K562 (cell line): Measurements from ENCODE around the gene BTBD16. TPM values are rescaled to one million over a fixed set of nuclear protein-coding genes. Genes with fewer than 3 reads are reported as not detected.

Experiments used
- ATF1 ChIP-seq, 2 experiments: fragments of 450-650 bp in 1 of 2; IDR thresholded peaks; 2 replicates each; pipeline ENCODE4 v1.6.1; 2016; ENCODE audit warnings: missing compliant biosample characterization in 1 of 2, missing genetic modification characterization in 1 of 2
- E2F6 ChIP-seq, 2 experiments: IDR thresholded peaks; 2 replicates each; pipeline ENCODE4 v1.6.1; 2011; ENCODE audit warnings: borderline replicate concordance in 1 of 2, control low read depth in 1 of 2, low read depth in 1 of 2, low read length in 1 of 2, mild to moderate bottlenecking in 1 of 2, mixed read lengths in 1 of 2, moderate library complexity in 1 of 2; ENCODE audit not compliant: insufficient read depth in 1 of 2, insufficient read length in 1 of 2, poor library complexity in 1 of 2, severe bottlenecking in 1 of 2; ENCODE audit errors: extremely low read depth in 1 of 2
- HCFC1 ChIP-seq: IDR thresholded peaks from 2 replicates; pipeline ENCODE4 v1.6.1; 2012; ENCODE audit warnings: low read depth, low read length, improper control_type of control experiment
- IRF1 ChIP-seq: sonication (generic); formaldehyde crosslinking; IDR thresholded peaks from 2 replicates; pipeline ENCODE4 v1.8.0; 2022; ENCODE audit warnings: missing genetic modification reagents, mild to moderate bottlenecking, borderline replicate concordance
- KDM4B ChIP-seq, 2 experiments: fragments of 450-650 bp in 1 of 2; sonication (generic) in 1 of 2; IDR thresholded peaks; 2 replicates each; pipeline ENCODE4 v1.6.1; 2016 to 2017; ENCODE audit warnings: borderline replicate concordance in 2 of 2, antibody characterized with exemption in 1 of 2, low read depth in 1 of 2, mild to moderate bottlenecking in 1 of 2
- NBN ChIP-seq: fragments of 450-650 bp; IDR thresholded peaks from 2 replicates; pipeline ENCODE4 v1.6.1; 2016; ENCODE audit warnings: low read depth, mild to moderate bottlenecking
- POLR2G ChIP-seq: fragments of 200-400 bp; formaldehyde crosslinking; IDR thresholded peaks from 2 replicates; pipeline ENCODE4 v1.6.1; 2017; ENCODE audit warnings: low read depth, mild to moderate bottlenecking, antibody characterized with exemption, low read length, moderate library complexity
- POU5F1 ChIP-seq: fragments of 150-350 bp; IDR thresholded peaks from 2 replicates; pipeline ENCODE4 v1.6.1; 2014; ENCODE audit warnings: borderline replicate concordance, low read length, low read depth, mild to moderate bottlenecking; ENCODE audit not compliant: partially characterized antibody
- RFX5 ChIP-seq: IDR thresholded peaks from 2 replicates; pipeline ENCODE4 v1.6.1; 2011; ENCODE audit warnings: low read depth, mild to moderate bottlenecking, improper control_type of control experiment, low read length
- TARDBP ChIP-seq: fragments of 450-650 bp; IDR thresholded peaks from 2 replicates; pipeline ENCODE4 v1.6.1; 2016
- TSHZ1 ChIP-seq: fragments of 250-450 bp; sonication (Bioruptor Pico); IDR thresholded peaks from 2 replicates; pipeline ENCODE4 v1.4.0; 2020; ENCODE audit warnings: mild to moderate bottlenecking, moderate library complexity
- ZEB2 ChIP-seq: fragments of 450-650 bp; IDR thresholded peaks from 2 replicates; pipeline ENCODE4 v1.6.1; 2016
- ZFX ChIP-seq: sonication (generic); formaldehyde crosslinking; IDR thresholded peaks from 2 replicates; pipeline ENCODE4 v1.8.0; 2022; ENCODE audit warnings: mild to moderate bottlenecking, missing genetic modification reagents, moderate library complexity
- polyA plus RNA-seq, 8 experiments: library from polyadenylated mRNA; depleted of rRNA in 4 of 8; stranded (reverse) in 5 of 8; unstranded in 3 of 8; fragments of >200 nt; fragmentation: Nextera tagmentation in 2 of 8; fragmentation: Illumina TruSeq in 1 of 8; extraction: Ambion mirVana in 2 of 8; extraction: Trizol in 1 of 8; gene quantifications; 2 replicates each; pipeline versions ENCODE4 v1.2.1 to v1.2.3, GENCODE V29; 2011 to 2014; ENCODE audit warnings: inconsistent platforms in 1 of 8, missing spikeins in 1 of 8
- total RNA-seq, 7 experiments: library from RNA; depleted of rRNA in 6 of 7; stranded (reverse); fragments of >200 nt in 6 of 7; fragmentation: Illumina TruSeq in 2 of 7; extraction: Trizol in 2 of 7; gene quantifications; 2 replicates each; pipeline versions ENCODE4 v1.2.1 to v1.2.3, GENCODE V29; 2011 to 2021; ENCODE audit warnings: low replicate concordance in 1 of 7
- TF ChIP-seq, protein P1 (sequence below): sonication (generic); formaldehyde crosslinking; IDR thresholded peaks from 2 replicates; pipeline ENCODE4 v1.4.0; 2020; ENCODE audit warnings: mild to moderate bottlenecking, missing genetic modification reagents
- TF ChIP-seq, protein P2 (sequence below): fragments of 450-650 bp; IDR thresholded peaks from 2 replicates; pipeline ENCODE4 v1.6.1; 2016; ENCODE audit warnings: mild to moderate bottlenecking
- TF ChIP-seq, protein P3 (sequence below): sonication (generic); formaldehyde crosslinking; IDR thresholded peaks from 2 replicates; pipeline ENCODE4 v1.8.0; 2022; ENCODE audit warnings: mild to moderate bottlenecking, missing genetic modification reagents

BTBD16 gene
- total and polyA plus RNA-seq, 9 of the 15 experiments (the other 6 are each of a cell fraction or from before 2014, with no cell fraction given) = 0.11 TPM; not detected in 8

GRCh38 chr10:122374237-122374858 lies 103.3 kb downstream of the BTBD16 start, which contains the start of gene PLEKHA1 (continued):
- no peak for TF ChIP-seq IRF1 (CRISPR knock-in tag)
- no peak for TF ChIP-seq RFX5
- no peak for TF ChIP-seq POU5F1
- no peak for TF ChIP-seq NBN
- no peak for TF ChIP-seq ATF1 (CRISPR knock-in tag; IDR thresholded peaks at IDR 0.05)
- TF ChIP-seq ATF1 (tag; IDR thresholded peaks at IDR 0.05) = peak; percentile 52; the same call in 1 of the 2 replicates
- peak; percentile 71 for TF ChIP-seq ZFX (CRISPR knock-in tag)
- TF ChIP-seq TARDBP = no peak
- peak; percentile 5 to 41 for TF ChIP-seq E2F6 (IDR thresholded peaks at IDR 0.05; ENCODE audit: borderline replicate concordance in 1 of 2, extremely low read depth in 1 of 2, insufficient read depth in 1 of 2, insufficient read length in 1 of 2, low read depth in 1 of 2, low read length in 1 of 2, poor library complexity in 1 of 2, severe bottlenecking in 1 of 2)
- TF ChIP-seq POLR2G = peak; percentile 47; the same call in 1 of the 2 replicates
- TF ChIP-seq HCFC1 = peak; percentile 90
- TF ChIP-seq, protein P1, sequence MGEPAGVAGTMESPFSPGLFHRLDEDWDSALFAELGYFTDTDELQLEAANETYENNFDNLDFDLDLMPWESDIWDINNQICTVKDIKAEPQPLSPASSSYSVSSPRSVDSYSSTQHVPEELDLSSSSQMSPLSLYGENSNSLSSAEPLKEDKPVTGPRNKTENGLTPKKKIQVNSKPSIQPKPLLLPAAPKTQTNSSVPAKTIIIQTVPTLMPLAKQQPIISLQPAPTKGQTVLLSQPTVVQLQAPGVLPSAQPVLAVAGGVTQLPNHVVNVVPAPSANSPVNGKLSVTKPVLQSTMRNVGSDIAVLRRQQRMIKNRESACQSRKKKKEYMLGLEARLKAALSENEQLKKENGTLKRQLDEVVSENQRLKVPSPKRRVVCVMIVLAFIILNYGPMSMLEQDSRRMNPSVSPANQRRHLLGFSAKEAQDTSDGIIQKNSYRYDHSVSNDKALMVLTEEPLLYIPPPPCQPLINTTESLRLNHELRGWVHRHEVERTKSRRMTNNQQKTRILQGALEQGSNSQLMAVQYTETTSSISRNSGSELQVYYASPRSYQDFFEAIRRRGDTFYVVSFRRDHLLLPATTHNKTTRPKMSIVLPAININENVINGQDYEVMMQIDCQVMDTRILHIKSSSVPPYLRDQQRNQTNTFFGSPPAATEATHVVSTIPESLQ (CRISPR knock-in tag) = no peak
- TF ChIP-seq, protein P2, sequence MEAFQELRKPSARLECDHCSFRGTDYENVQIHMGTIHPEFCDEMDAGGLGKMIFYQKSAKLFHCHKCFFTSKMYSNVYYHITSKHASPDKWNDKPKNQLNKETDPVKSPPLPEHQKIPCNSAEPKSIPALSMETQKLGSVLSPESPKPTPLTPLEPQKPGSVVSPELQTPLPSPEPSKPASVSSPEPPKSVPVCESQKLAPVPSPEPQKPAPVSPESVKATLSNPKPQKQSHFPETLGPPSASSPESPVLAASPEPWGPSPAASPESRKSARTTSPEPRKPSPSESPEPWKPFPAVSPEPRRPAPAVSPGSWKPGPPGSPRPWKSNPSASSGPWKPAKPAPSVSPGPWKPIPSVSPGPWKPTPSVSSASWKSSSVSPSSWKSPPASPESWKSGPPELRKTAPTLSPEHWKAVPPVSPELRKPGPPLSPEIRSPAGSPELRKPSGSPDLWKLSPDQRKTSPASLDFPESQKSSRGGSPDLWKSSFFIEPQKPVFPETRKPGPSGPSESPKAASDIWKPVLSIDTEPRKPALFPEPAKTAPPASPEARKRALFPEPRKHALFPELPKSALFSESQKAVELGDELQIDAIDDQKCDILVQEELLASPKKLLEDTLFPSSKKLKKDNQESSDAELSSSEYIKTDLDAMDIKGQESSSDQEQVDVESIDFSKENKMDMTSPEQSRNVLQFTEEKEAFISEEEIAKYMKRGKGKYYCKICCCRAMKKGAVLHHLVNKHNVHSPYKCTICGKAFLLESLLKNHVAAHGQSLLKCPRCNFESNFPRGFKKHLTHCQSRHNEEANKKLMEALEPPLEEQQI = no peak
- TF ChIP-seq TSHZ1 (CRISPR knock-in tag) = no peak
- TF ChIP-seq KDM4B (IDR thresholded peaks at IDR 0.05; ENCODE audit: borderline replicate concordance in 2 of 2, low read depth in 1 of 2) = no peak
- TF ChIP-seq, protein P3, sequence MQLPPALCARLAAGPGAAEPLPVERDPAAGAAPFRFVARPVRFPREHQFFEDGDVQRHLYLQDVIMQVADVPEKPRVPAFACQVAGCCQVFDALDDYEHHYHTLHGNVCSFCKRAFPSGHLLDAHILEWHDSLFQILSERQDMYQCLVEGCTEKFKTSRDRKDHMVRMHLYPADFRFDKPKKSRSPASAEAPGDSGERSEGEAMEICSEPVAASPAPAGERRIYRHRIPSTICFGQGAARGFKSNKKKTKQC (CRISPR knock-in tag) = no peak
- TF ChIP-seq ZEB2 = no peak
